ENCODE data around the gene CDCP2.

The CDCP2 gene

DNA sequence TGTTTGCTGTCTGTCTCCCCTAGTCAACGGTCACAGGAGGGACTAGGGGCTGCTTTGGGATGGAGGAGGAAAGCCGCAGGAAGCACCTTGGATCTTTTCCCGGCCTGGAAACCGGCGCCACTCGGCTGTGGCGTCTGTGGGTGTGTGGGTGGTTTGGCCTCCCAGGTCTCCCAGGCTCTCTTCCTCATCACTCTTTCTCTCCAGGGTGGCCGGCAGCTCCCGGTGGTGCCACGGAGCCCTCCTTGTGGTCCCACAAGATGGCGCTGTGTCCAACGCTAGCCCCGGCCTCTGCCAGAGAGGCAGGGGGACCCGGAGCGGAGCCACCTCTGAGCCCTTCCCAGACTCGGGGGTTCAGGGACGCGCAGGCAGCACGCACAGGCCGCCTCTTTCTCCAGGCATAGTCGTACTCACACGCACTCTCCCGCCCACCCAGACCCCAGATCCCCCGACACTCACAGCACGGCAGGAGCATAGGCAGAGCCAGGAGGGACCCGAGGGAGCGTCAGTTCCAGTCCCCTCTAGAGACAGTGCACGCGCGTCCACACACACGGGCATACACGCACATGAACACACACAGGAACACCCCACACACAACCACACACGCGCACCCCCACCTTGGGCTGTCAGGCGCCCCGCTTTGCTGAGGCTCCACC, 31.2 kb downstream of the CDCP2 start:
- peak; percentile 93 for ATAC-seq
- TF ChIP-seq CSDC2 (CRISPR knock-in tag; IDR thresholded peaks at IDR 0.05) (no peak), CSRNP3 (CRISPR knock-in tag; IDR thresholded peaks at IDR 0.05) (no peak), RARB (CRISPR knock-in tag; IDR thresholded peaks at IDR 0.05) (no peak), CREB5 (CRISPR knock-in tag; IDR thresholded peaks at IDR 0.05; ENCODE audit: low read depth) (no peak), ESRRG (CRISPR knock-in tag; IDR thresholded peaks at IDR 0.05) (no peak), BACH2 (CRISPR knock-in tag; IDR thresholded peaks at IDR 0.05; ENCODE audit: borderline replicate concordance) (no peak), ZC3H10 (CRISPR knock-in tag; IDR thresholded peaks at IDR 0.05) (no peak), PPARA (CRISPR knock-in tag; IDR thresholded peaks at IDR 0.05; ENCODE audit: borderline replicate concordance) (no peak), PATZ1 (CRISPR knock-in tag; IDR thresholded peaks at IDR 0.05; ENCODE audit: borderline replicate concordance) (no peak), TCF4 (CRISPR knock-in tag; IDR thresholded peaks at IDR 0.05; ENCODE audit: borderline replicate concordance) (no peak), ARNTL (CRISPR knock-in tag; IDR thresholded peaks at IDR 0.05; ENCODE audit: borderline replicate concordance, low read depth) (no peak)
- TF ChIP-seq, protein P1, sequence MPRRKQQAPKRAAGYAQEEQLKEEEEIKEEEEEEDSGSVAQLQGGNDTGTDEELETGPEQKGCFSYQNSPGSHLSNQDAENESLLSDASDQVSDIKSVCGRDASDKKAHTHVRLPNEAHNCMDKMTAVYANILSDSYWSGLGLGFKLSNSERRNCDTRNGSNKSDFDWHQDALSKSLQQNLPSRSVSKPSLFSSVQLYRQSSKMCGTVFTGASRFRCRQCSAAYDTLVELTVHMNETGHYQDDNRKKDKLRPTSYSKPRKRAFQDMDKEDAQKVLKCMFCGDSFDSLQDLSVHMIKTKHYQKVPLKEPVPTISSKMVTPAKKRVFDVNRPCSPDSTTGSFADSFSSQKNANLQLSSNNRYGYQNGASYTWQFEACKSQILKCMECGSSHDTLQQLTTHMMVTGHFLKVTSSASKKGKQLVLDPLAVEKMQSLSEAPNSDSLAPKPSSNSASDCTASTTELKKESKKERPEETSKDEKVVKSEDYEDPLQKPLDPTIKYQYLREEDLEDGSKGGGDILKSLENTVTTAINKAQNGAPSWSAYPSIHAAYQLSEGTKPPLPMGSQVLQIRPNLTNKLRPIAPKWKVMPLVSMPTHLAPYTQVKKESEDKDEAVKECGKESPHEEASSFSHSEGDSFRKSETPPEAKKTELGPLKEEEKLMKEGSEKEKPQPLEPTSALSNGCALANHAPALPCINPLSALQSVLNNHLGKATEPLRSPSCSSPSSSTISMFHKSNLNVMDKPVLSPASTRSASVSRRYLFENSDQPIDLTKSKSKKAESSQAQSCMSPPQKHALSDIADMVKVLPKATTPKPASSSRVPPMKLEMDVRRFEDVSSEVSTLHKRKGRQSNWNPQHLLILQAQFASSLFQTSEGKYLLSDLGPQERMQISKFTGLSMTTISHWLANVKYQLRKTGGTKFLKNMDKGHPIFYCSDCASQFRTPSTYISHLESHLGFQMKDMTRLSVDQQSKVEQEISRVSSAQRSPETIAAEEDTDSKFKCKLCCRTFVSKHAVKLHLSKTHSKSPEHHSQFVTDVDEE (CRISPR knock-in tag; IDR thresholded peaks at IDR 0.05): no peak
- TF ChIP-seq, protein P2, sequence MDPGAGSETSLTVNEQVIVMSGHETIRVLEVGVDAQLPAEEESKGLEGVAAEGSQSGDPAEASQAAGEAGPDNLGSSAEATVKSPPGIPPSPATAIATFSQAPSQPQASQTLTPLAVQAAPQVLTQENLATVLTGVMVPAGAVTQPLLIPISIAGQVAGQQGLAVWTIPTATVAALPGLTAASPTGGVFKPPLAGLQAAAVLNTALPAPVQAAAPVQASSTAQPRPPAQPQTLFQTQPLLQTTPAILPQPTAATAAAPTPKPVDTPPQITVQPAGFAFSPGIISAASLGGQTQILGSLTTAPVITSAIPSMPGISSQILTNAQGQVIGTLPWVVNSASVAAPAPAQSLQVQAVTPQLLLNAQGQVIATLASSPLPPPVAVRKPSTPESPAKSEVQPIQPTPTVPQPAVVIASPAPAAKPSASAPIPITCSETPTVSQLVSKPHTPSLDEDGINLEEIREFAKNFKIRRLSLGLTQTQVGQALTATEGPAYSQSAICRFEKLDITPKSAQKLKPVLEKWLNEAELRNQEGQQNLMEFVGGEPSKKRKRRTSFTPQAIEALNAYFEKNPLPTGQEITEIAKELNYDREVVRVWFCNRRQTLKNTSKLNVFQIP (CRISPR knock-in tag; IDR thresholded peaks at IDR 0.05; ENCODE audit: borderline replicate concordance, low read depth): no peak

GRCh38 chr1:54120698-54121481, 31.9 kb downstream of the CDCP2 start:
- ATAC-seq: no peak
- TF ChIP-seq ZNF8 (CRISPR knock-in tag; IDR thresholded peaks at IDR 0.05): no peak
- no peak for TF ChIP-seq GLIS3 (CRISPR knock-in tag; IDR thresholded peaks at IDR 0.05)
- no peak for TF ChIP-seq ESRRG (CRISPR knock-in tag; IDR thresholded peaks at IDR 0.05)
- TF ChIP-seq, protein P1 (CRISPR knock-in tag; IDR thresholded peaks at IDR 0.05): no peak
- no peak for TF ChIP-seq CSRNP3 (CRISPR knock-in tag; IDR thresholded peaks at IDR 0.05)
- no peak for TF ChIP-seq ZC3H10 (CRISPR knock-in tag; IDR thresholded peaks at IDR 0.05)
- no peak for TF ChIP-seq OSR1 (CRISPR knock-in tag; IDR thresholded peaks at IDR 0.05)
- TF ChIP-seq BACH2 (CRISPR knock-in tag; IDR thresholded peaks at IDR 0.05; ENCODE audit: borderline replicate concordance): no peak
- TF ChIP-seq PPARA (CRISPR knock-in tag; IDR thresholded peaks at IDR 0.05; ENCODE audit: borderline replicate concordance): no peak
- no peak for TF ChIP-seq CREB5 (CRISPR knock-in tag; IDR thresholded peaks at IDR 0.05; ENCODE audit: low read depth)
- TF ChIP-seq TCF4 (CRISPR knock-in tag; IDR thresholded peaks at IDR 0.05; ENCODE audit: borderline replicate concordance): no peak

Measured in SK-N-SH treated with all-trans-retinoic acid at 6 μM for 48 hours (cell line).